HG02571 (cell line): ENCODE measurements around the gene SEMA5B.

Experiments
- ATAC-seq: cut with Tn5 transposase; IDR thresholded peaks from one replicate; pipeline ENCODE4 v1.9.1; 2021; ENCODE audit warnings: mild to moderate bottlenecking, moderate library complexity; ENCODE audit not compliant: unreplicated experiment

The SEMA5B gene

GRCh38 chr3:122952520-122952919 lies 75.0 kb downstream of the SEMA5B start:
- no peak for ATAC-seq

- no peak for ATAC-seq
These were observed 79.2 kb downstream of the SEMA5B start for GRCh38 chr3:122948408-122948807.

GRCh38 chr3:122947738-122948137 lies 79.8 kb downstream of the SEMA5B start:
- ATAC-seq, result no peak

GRCh38 chr3:122947196-122947595 lies 80.4 kb downstream of the SEMA5B start:
- no peak for ATAC-seq

GRCh38 chr3:122946185-122946584 lies 81.4 kb downstream of the SEMA5B start:
- ATAC-seq, result no peak

- ATAC-seq, result no peak
These were observed 82.3 kb downstream of the SEMA5B start for GRCh38 chr3:122945230-122945629.

GRCh38 chr3:122944671-122945161 lies 82.8 kb downstream of the SEMA5B start:
- no peak for ATAC-seq

GRCh38 chr3:122943828-122944190 lies 83.8 kb downstream of the SEMA5B start:
- no peak for ATAC-seq

GRCh38 chr3:122942937-122943827 lies 84.4 kb downstream of the SEMA5B start:
- no peak for ATAC-seq

GRCh38 chr3:122942239-122942638 lies 85.3 kb downstream of the SEMA5B start:
- ATAC-seq, result no peak

GRCh38 chr3:122941228-122942206 lies 86.0 kb downstream of the SEMA5B start:
- no peak for ATAC-seq

GRCh38 chr3:122940628-122941086 lies 86.9 kb downstream of the SEMA5B start:
- no peak for ATAC-seq

- no peak for ATAC-seq
These were observed 88.7 kb downstream of the SEMA5B start for GRCh38 chr3:122938783-122939425.

GRCh38 chr3:122937745-122938144 lies 89.8 kb downstream of the SEMA5B start:
- ATAC-seq, result no peak

GRCh38 chr3:122936986-122937385 lies 90.6 kb downstream of the SEMA5B start:
- ATAC-seq, result no peak

- ATAC-seq, result no peak
These were observed 91.2 kb downstream of the SEMA5B start for GRCh38 chr3:122936335-122936734.

GRCh38 chr3:122934251-122934650 lies 93.3 kb downstream of the SEMA5B start:
- no peak for ATAC-seq

- ATAC-seq, result no peak
These were observed 95.2 kb downstream of the SEMA5B start for GRCh38 chr3:122932251-122932967.

GRCh38 chr3:122931636-122932035 lies 95.9 kb downstream of the SEMA5B start:
- ATAC-seq, result no peak
